Measurements from ENCODE around the gene PRRG2.
"Not testable (repeated sequence)": the region's sequence is repeated elsewhere in the genome, so short reads cannot be mapped to it uniquely, and the experiment has no call there.

DNA sequence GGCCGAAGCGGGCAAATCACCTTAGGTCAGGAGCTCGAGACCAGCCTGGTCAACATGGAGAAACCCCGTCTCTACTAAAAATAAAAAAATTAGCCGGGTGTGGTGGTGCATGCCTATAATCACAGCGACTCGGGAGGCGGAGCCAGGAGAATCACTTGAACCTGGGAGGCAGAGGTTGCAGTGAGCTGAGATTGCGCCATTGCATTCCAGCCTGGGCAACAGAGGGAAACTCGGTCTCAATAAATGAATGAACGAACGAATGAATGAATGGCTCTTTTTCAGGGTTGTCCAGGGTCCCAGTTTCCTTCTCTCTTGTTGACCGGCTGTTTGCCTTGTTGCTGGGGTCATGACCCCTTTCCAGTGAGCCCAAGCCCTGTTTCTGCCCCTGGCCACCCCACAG is 36.7 kb downstream of the PRRG2 start:
- TF ChIP-seq, protein P1, sequence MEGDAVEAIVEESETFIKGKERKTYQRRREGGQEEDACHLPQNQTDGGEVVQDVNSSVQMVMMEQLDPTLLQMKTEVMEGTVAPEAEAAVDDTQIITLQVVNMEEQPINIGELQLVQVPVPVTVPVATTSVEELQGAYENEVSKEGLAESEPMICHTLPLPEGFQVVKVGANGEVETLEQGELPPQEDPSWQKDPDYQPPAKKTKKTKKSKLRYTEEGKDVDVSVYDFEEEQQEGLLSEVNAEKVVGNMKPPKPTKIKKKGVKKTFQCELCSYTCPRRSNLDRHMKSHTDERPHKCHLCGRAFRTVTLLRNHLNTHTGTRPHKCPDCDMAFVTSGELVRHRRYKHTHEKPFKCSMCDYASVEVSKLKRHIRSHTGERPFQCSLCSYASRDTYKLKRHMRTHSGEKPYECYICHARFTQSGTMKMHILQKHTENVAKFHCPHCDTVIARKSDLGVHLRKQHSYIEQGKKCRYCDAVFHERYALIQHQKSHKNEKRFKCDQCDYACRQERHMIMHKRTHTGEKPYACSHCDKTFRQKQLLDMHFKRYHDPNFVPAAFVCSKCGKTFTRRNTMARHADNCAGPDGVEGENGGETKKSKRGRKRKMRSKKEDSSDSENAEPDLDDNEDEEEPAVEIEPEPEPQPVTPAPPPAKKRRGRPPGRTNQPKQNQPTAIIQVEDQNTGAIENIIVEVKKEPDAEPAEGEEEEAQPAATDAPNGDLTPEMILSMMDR (IDR thresholded peaks at IDR 0.05) = not testable (repeated sequence)
- not testable (repeated sequence) for TF ChIP-seq POLR2A (IDR thresholded peaks at IDR 0.05)
